NCI-H2227 (cell line): ENCODE data around the gene FAM234B.

ENCODE experiments used
- DNase-seq: peaks from one replicate; lab custom pipeline; 2025; ENCODE audit not compliant: unreplicated experiment; lab: John Stamatoyannopoulos, UW

Gene FAM234B, protein sequence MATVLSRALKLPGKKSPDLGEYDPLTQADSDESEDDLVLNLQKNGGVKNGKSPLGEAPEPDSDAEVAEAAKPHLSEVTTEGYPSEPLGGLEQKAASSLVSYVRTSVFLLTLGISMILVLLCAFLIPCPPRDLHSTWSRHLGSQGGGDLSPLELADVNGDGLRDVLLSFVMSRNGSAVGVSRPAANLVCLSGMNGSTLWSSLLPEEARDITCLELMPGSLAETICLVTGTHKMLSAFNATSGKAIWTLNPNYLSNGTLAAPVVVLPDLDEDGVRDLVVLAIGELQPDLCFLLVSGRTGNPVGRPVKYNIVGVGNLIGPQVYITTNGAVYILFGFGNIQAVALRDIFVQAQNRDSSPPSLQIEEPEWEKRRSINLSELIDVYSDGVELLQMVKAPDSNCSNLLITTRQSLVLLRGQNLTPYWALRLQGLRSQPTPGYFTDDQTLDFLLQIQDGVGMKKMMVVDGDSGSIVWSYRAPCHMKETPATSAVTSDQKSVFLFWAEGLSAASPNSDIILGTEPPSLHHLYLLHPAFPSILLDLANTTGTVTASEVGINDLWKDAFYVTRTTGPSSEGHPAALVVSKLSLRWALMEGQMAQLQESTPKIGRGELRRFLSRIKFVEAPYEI

GRCh38 chr12:13044002-13044905 lies at the start of gene FAM234B:
FAM234B (plus strand) TSS chr12:13044381; CDS start chr12:13044404, 23 bp downstream.
- DNase-seq = peak; percentile 81

DNA sequence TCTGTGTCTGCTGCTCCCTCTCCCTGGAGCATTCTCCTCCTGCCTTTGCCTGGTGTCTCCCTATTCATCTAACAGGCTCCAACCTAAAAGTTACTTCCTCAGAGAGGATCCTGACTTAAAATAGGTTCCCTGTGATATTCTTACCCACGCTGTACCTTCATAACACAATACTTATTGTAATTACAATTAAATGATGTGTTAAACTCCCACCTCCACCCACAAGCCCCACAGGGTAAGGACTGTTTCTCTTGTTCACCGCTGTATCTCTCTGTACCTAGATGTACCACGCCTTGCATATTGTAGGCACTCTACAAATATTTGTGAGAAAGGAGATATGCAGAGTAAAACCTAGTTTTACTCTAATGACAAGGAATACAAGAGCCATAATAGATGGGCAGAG lies 49.1 kb upstream of the FAM234B start:
- no peak for DNase-seq

- no peak for DNase-seq
Measured at GRCh38 chr12:12996209-12996608, 48.0 kb upstream of the FAM234B start.

- DNase-seq = no peak
Measured at GRCh38 chr12:12997156-12997555, 47.0 kb upstream of the FAM234B start.

DNA sequence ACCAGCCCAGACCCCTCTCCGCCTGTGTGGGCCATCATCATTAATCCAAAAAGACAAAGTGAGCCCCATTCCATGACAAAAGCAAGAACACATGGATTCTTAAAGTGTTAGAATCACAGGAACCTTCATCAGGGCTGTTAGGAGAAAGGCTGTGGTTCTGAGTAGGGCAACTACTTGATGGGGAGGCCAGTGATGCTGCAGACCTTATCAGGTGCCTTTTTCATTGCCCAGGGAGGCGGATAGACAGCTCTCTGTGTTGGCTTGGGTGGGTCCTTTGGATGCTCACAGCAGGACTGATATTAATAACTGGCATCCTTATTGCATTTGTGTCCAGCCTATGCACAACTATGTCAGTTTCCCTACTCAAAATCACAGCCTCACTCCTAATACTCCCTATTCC lies 46.4 kb upstream of the FAM234B start:
- no peak for DNase-seq

GRCh38 chr12:12998248-12998647 lies 45.9 kb upstream of the FAM234B start:
- no peak for DNase-seq

DNA sequence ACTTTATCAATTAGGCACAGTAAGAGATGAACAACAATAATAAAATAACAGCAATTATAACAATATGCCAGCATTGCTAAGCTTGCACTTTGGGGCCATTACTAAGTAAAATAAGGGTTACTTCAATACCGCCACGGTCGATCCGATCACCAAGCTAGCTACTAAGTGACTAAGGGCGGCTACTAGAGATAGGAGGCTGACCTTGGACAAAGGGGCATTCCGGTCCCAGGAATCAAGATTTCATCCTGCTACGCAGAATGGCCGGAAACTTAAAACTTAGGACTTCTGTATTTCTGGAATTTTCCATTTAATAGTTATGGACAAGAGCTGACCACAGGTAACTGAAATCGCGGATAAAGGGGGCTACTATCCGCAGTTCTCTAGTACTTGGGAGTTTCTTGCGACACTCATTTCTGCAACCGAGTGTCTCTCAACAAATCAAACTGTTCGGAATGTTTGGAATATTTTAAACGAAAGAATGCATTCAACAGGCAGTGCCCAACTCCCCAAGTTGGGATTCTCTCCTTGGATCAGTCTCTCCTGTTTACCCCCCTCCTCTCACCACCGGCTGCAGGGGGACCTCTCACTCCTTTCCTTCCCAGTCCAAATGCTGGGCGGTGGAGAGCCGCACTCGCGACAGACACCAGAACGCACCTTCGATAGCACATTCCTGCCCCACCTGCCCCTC lies 44.8 kb upstream of the FAM234B start:
- peak; percentile 62 for DNase-seq

- DNase-seq = peak; percentile 85
Measured at GRCh38 chr12:12999959-13000615, 44.1 kb upstream of the FAM234B start, which contains the start of gene HEBP1. HEBP1 (minus strand) TSS chr12:13000265; CDS start chr12:13000114, 151 bp downstream.

- DNase-seq = no peak
Measured at GRCh38 chr12:13000616-13000924, 43.6 kb upstream of the FAM234B start.

GRCh38 chr12:13000925-13001774 lies 43.0 kb upstream of the FAM234B start:
- DNase-seq = peak; percentile 49

DNA sequence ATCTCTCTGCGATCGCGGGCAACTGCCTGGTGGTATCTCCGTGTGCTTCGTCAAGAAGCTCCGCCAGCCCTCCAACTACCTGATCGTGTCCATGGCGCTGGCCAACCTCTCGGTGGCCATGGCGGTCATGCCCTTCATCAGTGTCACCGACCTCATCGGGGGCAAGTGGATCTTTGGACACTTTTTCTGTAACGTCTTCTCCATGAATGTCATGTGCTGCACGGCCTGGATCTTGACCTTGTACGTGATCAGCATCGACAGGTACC lies 42.5 kb upstream of the FAM234B start:
- no peak for DNase-seq

DNA sequence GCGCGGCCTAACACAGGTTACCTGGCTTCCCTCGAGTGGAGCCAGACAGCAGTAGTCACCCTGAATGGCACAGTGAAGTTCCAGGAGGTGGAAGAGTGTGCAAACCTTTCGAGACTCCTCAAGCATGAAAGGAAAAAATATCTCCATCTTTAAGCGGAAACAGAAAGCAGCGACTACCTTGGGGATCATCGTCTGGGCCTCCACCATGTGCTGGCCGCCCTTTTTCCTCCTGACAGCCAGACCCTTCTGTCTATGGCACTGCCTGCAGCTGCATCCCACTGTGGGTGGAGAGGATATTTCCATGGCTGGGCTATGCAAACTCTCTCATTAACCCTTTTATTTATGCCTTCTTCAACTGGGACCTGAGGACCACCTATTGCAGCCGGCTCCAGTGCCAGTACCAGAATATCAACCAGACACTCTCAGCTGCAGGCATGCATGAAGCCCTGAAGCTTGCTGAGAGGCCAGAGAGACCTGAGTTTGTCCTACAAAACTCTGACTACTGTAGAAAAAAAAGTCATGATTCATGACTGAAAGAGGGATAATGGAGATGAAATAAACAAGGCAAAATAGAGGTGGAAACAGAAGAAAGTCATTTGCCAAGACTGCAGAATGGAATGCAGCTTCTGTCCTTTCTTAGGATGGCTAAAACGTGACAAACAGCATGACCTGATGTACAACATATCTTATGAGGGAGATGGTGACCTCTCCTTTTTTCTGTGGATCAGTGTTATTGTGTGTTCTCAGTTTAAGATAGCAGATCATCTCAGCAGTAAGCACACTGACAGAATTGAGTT lies 41.7 kb upstream of the FAM234B start:
- no peak for DNase-seq

- no peak for DNase-seq
Measured at GRCh38 chr12:13004361-13004760, 39.8 kb upstream of the FAM234B start.

DNA sequence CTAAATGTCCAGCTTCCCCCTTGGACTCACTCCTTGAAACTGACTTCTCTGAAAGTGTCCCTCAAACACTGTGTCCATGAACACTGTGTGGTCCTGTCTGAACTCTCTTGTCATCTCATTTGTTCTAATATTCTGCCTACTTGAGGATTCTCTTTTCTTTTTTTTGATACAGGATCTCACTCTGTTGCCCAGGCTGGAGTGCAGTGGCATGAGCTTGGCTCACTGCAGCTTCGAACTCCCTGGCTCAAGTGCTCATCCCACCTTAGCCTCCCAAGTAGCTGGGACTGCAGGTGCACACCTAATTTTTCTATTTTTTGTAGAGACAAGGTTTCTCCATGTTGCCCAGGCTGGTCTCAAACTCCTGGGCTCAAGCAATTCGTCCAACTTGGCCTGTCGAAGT lies 39.2 kb upstream of the FAM234B start:
- DNase-seq = no peak

DNA sequence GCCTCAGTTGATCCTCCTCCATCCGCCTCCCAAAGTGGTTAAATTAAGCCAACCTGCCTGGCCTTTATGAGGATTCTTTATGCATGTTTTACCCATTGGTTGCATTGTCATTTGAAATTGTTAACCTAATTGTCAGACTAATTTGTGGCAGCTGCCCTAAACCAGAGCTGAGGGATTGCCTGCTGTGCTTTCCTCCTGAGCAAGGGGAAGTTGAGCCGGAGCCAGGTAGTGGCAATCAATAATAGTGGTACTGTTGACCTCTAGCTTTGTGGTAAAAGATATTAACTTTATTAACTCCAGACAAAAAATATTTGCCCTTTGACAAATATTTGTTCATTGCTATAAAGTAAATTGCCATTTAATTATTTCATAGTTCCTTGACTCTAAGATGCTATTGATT lies 38.5 kb upstream of the FAM234B start:
- no peak for DNase-seq

DNA sequence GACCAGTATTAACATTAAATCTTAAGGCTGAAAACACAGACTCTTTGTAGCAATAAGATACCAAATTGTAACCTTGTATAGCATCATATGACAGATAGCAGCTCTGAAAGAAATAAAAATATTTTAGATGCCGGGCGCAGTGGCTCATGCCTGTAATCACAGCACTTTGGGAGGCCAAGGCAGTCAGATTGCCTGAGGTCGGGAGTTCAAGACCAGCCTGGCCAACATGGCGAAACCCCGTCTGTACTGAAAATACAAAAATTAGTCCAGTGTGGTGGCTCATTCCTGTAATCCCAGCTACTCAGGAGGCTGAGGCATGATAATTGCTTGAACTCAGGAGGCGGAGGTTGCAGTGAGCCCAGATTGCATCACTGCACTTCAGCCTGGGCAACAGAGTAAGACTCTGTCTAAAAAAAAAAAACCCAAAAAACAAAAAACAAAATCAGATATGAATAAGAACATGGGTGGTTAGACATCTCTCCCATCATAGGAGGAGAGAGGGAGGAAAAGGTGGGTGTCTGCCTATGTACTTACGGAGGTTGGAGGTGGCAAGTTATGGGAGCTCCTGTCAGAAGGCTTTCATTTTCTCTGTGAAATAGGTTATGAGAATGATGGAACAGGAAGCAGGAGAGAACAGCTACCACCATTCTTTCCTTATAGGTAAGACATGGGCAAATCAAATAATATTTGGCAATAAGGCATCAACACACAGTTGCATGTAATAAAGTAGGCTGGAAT lies 36.5 kb upstream of the FAM234B start:
- no peak for DNase-seq

GRCh38 chr12:13008741-13009380 lies 35.3 kb upstream of the FAM234B start:
- no peak for DNase-seq

DNA sequence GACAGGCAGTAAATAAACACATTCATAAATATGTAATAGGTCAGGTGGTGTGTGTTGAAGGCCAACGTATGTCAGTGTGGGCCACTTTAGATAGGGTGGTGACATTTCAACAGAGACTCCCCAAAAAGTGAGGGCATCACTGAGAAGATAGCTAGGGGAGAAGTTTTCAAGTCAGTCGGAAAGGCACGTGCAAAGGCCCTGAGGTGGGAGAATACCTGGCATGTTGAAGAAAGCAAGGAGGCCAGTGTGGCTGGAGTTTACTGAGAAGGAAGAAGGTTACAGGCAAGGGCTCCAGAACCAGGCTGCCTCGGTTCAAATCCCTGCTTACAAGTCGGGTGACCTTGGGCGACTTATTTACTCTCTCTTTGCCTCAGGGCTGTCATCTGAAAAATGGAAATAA lies 33.1 kb upstream of the FAM234B start:
- no peak for DNase-seq
